Prostate gland (tissue), 2 donors: Measurements from ENCODE around the gene OSBPL1A. TPM values are rescaled to one million over a fixed set of nuclear protein-coding genes. Genes with fewer than 3 reads are reported as not detected.

Experiments used
- DNase-seq: peaks from one replicate; pipeline ENCODE4 v3.0.0-alpha.2; 2019; ENCODE audit warnings: low spot score
- H3K27ac ChIP-seq, 2 donors: fragments of 200-600 bp; sonication (generic); 2 replicates each; pipeline ENCODE4 v1.5.1; 2017 to 2019
- H3K27me3 ChIP-seq: fragments of 200-600 bp; sonication (generic); replicated peaks from 2 replicates; pipeline ENCODE4 v1.5.1; 2019; ENCODE audit not compliant: insufficient read depth
- H3K36me3 ChIP-seq, 2 donors: fragments of 200-600 bp; sonication (generic); 1 replicate in 1 of 2; 2 replicates in 1 of 2; pipeline versions ENCODE4 v1.5.1 to v1.8.1; 2017 to 2019
- H3K4me1 ChIP-seq: fragments of 200-600 bp; sonication (generic); replicated peaks from 2 replicates; pipeline ENCODE4 v1.5.1; 2019
- H3K4me3 ChIP-seq, 2 donors: fragments of 200-600 bp; sonication (generic); 2 replicates each; pipeline ENCODE4 v1.5.1; 2017 to 2019
- H3K9me3 ChIP-seq: fragments of 200-600 bp; sonication (generic); 2 replicates; pipeline ENCODE4 v1.5.1; 2017
- CTCF ChIP-seq, 4 experiments: fragments of 200-600 bp in 2 of 4; fragments of 450-650 bp in 2 of 4; sonication (generic) in 2 of 4; IDR thresholded peaks; 1 replicate in 3 of 4; 2 replicates in 1 of 4; pipeline ENCODE4 v1.5.1; 2016 to 2019; ENCODE audit warnings: antibody characterized with exemption in 4 of 4, mild to moderate bottlenecking in 2 of 4, moderate library complexity in 2 of 4
- POLR2A ChIP-seq: fragments of 450-650 bp; IDR thresholded peaks from one replicate; pipeline ENCODE4 v1.6.1; 2016; ENCODE audit warnings: antibody characterized with exemption, mild to moderate bottlenecking
- POLR2AphosphoS5 ChIP-seq: sonication (generic); formaldehyde crosslinking; IDR thresholded peaks from one replicate; pipeline ENCODE4 v1.6.1; 2017; ENCODE audit warnings: antibody characterized with exemption
- WGBS: methylation state at CpG from one replicate; pipeline ENCODE4 v1.1.5; 2018; 5-methylcytosine and 5-hydroxymethylcytosine counted together
- intact Hi-C: fragments of 100-400 bp; cut with DNase I; formaldehyde crosslinking; loops from one replicate; pipeline ENCODE4 v1.14.2; 2022
- total RNA-seq, 2 donors: library from RNA; depleted of rRNA; stranded (reverse); fragments of >200 nt; gene quantifications; one replicate each; pipeline ENCODE4 v1.1.0, GENCODE V29; 2016

The OSBPL1A gene
- total RNA-seq, 2 donors from 2014 or later, result 33.7 to 39.1 TPM

- intact Hi-C loops, result no loop called here
- TF ChIP-seq CTCF (IDR thresholded peaks at IDR 0.05) (no peak), POLR2AphosphoS5 (no peak), POLR2A (no peak)
- H3K36me3 ChIP-seq, result no peaks in the 10 kb centered on the region
- no peak overlapping the region for H3K4me3 ChIP-seq
- no peak for DNase-seq
- no peaks in the 10 kb centered on the region for H3K27me3 ChIP-seq
- H3K9me3 ChIP-seq, result no peaks in the 10 kb centered on the region
- no peaks in the 10 kb centered on the region for H3K4me1 ChIP-seq
- no peak overlapping the region for H3K27ac ChIP-seq
- WGBS, result 93% methylated on average over 2 of the region's 2 CpGs
Measured at GRCh38 chr18:24220318-24220688, 177.3 kb downstream of the OSBPL1A start.

GRCh38 chr18:24219561-24220317 is 177.9 kb downstream of the OSBPL1A start:
- Histone ChIP-seq H3K36me3 (no peaks in the 10 kb centered on the region), H3K9me3 (no peaks in the 10 kb centered on the region), H3K4me1 (no peaks in the 10 kb centered on the region), H3K27ac (no peak overlapping the region), H3K27me3 (no peaks in the 10 kb centered on the region), H3K4me3 (no peak overlapping the region)
- TF ChIP-seq POLR2A, result no peak
- TF ChIP-seq CTCF (IDR thresholded peaks at IDR 0.05), result no peak
- TF ChIP-seq POLR2AphosphoS5, result no peak
- DNase-seq, result no peak
- WGBS, result 95% methylated on average over 7 of the region's 7 CpGs
- intact Hi-C loops, result no loop called here

- Histone ChIP-seq H3K4me1 (no peaks in the 10 kb centered on the region), H3K4me3 (no peak overlapping the region), H3K36me3 (no peaks in the 10 kb centered on the region), H3K9me3 (no peaks in the 10 kb centered on the region), H3K27ac (peak overlapping the region in 1 of 2 donors; percentile 28), H3K27me3 (no peaks in the 10 kb centered on the region)
- intact Hi-C loops, result no loop called here
- TF ChIP-seq POLR2AphosphoS5 (no peak), CTCF (IDR thresholded peaks at IDR 0.05) (no peak), POLR2A (no peak)
- no peak for DNase-seq
- WGBS, result 17% methylated on average over 1 of the region's 1 CpG
Measured at GRCh38 chr18:24214913-24215312, 182.7 kb downstream of the OSBPL1A start.

GRCh38 chr18:24214144-24214543 is 183.5 kb downstream of the OSBPL1A start:
- 83% methylated on average over 6 of the region's 6 CpGs for WGBS
- intact Hi-C loops, result no loop called here

More at GRCh38 chr18:24214144-24214543, 183.5 kb downstream of the OSBPL1A start:
- Histone ChIP-seq H3K9me3 (no peaks in the 10 kb centered on the region), H3K27ac (no peak overlapping the region), H3K4me1 (no peaks in the 10 kb centered on the region), H3K36me3 (no peaks in the 10 kb centered on the region), H3K4me3 (no peak overlapping the region), H3K27me3 (no peaks in the 10 kb centered on the region)
- TF ChIP-seq CTCF (IDR thresholded peaks at IDR 0.05), result no peak
- no peak for TF ChIP-seq POLR2AphosphoS5
- no peak for TF ChIP-seq POLR2A
- no peak for DNase-seq
